Kidney (tissue), 14 donors: ENCODE results near the gene MEX3B. TPM values are rescaled to one million over a fixed set of nuclear protein-coding genes. Genes with fewer than 3 reads are reported as not detected.

Experiments
- DNase-seq, 5 donors: peaks; one replicate each; pipeline ENCODE4 v3.0.0-alpha.2; 2013 to 2020
- FAIRE-seq: peaks from 2 replicates; lab custom pipeline; 2012; peaks lifted over from hg19 to GRCh38; lab: Jason Lieb, UNC
- H3K27ac ChIP-seq, 2 donors: one replicate each; pipeline ENCODE4 v1.7.0; 2013; ENCODE audit warnings: low read depth in 2 of 2, low read length in 2 of 2, inconsistent platforms in 1 of 2
- H3K27me3 ChIP-seq: one replicate; pipeline ENCODE4 v1.7.1; 2013; ENCODE audit warnings: low read length, inconsistent platforms; ENCODE audit not compliant: control insufficient read depth, insufficient read depth
- H3K36me3 ChIP-seq, 3 donors: one replicate each; pipeline versions ENCODE4 v1.7.0 to v1.7.1; 2013; ENCODE audit warnings: low read length in 3 of 3, control low read depth in 1 of 3, inconsistent platforms in 1 of 3; ENCODE audit not compliant: insufficient read depth in 3 of 3, control insufficient read depth in 2 of 3
- H3K4me1 ChIP-seq, 3 donors: one replicate each; pipeline versions ENCODE4 v1.7.0 to v1.7.1; 2013; ENCODE audit warnings: low read length in 3 of 3, inconsistent platforms in 1 of 3, low read depth in 1 of 3; ENCODE audit not compliant: control insufficient read depth in 2 of 3, insufficient read depth in 2 of 3
- H3K4me3 ChIP-seq, 3 donors: one replicate each; pipeline versions ENCODE4 v1.7.0 to v1.8.1; 2013; ENCODE audit warnings: low read length in 3 of 3, control low read depth in 1 of 3, inconsistent platforms in 1 of 3
- H3K9ac ChIP-seq, 3 donors: one replicate each; pipeline versions ENCODE4 v1.7.0 to v1.7.1; 2013; ENCODE audit warnings: low read length in 3 of 3, control low read depth in 1 of 3, inconsistent platforms in 1 of 3
- H3K9me3 ChIP-seq, 3 donors: one replicate each; pipeline versions ENCODE4 v1.7.0 to v1.7.1; 2013; ENCODE audit warnings: low read length in 3 of 3, control low read depth in 1 of 3, inconsistent platforms in 1 of 3; ENCODE audit not compliant: control insufficient read depth in 2 of 3, insufficient read depth in 1 of 3
- intact Hi-C: fragments of 100-400 bp; cut with DNase I; formaldehyde crosslinking; loops from one replicate; pipeline ENCODE4 v1.11.1; 2022
- polyA plus RNA-seq: library from polyadenylated mRNA; stranded (reverse); fragments of 350-450 nt; fragmentation: Illumina TruSeq; extraction: RNeasy Lipid Tissue Mini Kit (QIAGEN cat#74804); gene quantifications from one replicate; pipeline ENCODE4 v1.2.3, GENCODE V29; 2014; ENCODE audit warnings: low read depth, low replicate concordance; ENCODE audit not compliant: insufficient read depth
- total RNA-seq: library from RNA; stranded (reverse); fragmentation: NEBNext Ultra II Directional; extraction: Animal tissue kit (Norgen Biotek cat#: 25700); gene quantifications from one replicate; pipeline ENCODE4 v1.2.1, GENCODE V29; 2021
- TF ChIP-seq, protein P1 (sequence below): IDR thresholded peaks from 3 replicates; pipeline ENCODE4 v1.5.1; 2012; ENCODE audit warnings: mild to moderate bottlenecking, moderate library complexity, borderline replicate concordance; ENCODE audit not compliant: insufficient read depth; ENCODE audit errors: extremely low read depth
- donor health status: control.
- donor health status: control.
- donor health status: control.
- donor health status: control.
- donor health status: control.
- donor health status: DM: yes; HTN: yes; CAD: no.
- donor health status: Normal renal cell carcinoma (clear cell type).

Gene MEX3B
- total and polyA plus RNA-seq, 2 donors from 2014 or later, result 0.28 to 0.91 TPM

DNA sequence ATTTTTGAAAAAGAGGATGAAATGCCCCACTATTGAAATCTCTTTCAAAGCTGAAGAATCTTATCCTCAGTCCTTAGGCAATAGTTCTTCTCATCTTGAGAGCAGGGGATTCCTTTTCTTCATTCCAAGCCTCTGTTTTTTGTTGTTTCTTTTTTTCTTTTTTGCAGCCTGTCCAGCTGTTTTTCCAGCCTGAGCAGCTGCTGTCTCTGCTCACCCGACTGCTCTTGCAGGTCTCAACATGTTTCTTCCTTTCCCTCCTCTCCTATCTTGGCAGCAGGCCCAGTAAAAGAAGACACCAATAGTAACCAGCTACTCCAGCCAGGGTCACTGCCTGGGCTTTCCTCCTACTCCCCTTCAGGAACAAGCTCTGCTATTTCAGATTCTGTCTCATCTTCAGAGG lies 23.8 kb downstream of the MEX3B start:
- H3K9me3 ChIP-seq, result no peaks in the 10 kb centered on the region
- FAIRE-seq, result no peak
- no peaks in the 10 kb centered on the region for H3K4me1 ChIP-seq
- intact Hi-C loops, result no loop called here
- DNase-seq, result peak in 4 of 5 donors; percentile 34 to 81 (median 42)
- H3K27ac ChIP-seq, result no peak overlapping the region
- TF ChIP-seq, protein P1, sequence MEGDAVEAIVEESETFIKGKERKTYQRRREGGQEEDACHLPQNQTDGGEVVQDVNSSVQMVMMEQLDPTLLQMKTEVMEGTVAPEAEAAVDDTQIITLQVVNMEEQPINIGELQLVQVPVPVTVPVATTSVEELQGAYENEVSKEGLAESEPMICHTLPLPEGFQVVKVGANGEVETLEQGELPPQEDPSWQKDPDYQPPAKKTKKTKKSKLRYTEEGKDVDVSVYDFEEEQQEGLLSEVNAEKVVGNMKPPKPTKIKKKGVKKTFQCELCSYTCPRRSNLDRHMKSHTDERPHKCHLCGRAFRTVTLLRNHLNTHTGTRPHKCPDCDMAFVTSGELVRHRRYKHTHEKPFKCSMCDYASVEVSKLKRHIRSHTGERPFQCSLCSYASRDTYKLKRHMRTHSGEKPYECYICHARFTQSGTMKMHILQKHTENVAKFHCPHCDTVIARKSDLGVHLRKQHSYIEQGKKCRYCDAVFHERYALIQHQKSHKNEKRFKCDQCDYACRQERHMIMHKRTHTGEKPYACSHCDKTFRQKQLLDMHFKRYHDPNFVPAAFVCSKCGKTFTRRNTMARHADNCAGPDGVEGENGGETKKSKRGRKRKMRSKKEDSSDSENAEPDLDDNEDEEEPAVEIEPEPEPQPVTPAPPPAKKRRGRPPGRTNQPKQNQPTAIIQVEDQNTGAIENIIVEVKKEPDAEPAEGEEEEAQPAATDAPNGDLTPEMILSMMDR, result no peak
- no peaks in the 10 kb centered on the region for H3K36me3 ChIP-seq
- H3K27me3 ChIP-seq, result no peaks in the 10 kb centered on the region
- no peak overlapping the region for H3K4me3 ChIP-seq
- H3K9ac ChIP-seq, result no peak overlapping the region

- TF ChIP-seq, protein P1, result no peak
- Histone ChIP-seq H3K4me3 (no peak overlapping the region), H3K9ac (no peak overlapping the region), H3K27me3 (no peaks in the 10 kb centered on the region), H3K4me1 (no peaks in the 10 kb centered on the region), H3K36me3 (no peaks in the 10 kb centered on the region), H3K27ac (no peak overlapping the region), H3K9me3 (no peaks in the 10 kb centered on the region)
- intact Hi-C loops, result no loop called here
- FAIRE-seq (no peak), DNase-seq (no peak)
Observed at GRCh38 chr15:82020625-82021394, 25.0 kb downstream of the MEX3B start.

GRCh38 chr15:82018201-82018600 lies 27.6 kb downstream of the MEX3B start:
- no peak for FAIRE-seq

More at GRCh38 chr15:82018201-82018600, 27.6 kb downstream of the MEX3B start:
- no peaks in the 10 kb centered on the region for H3K36me3 ChIP-seq
- no peak for DNase-seq
- no peak overlapping the region for H3K4me3 ChIP-seq
- no peak overlapping the region for H3K9ac ChIP-seq
- intact Hi-C loops, result no loop called here
- TF ChIP-seq, protein P1, result no peak
- H3K4me1 ChIP-seq, result no peaks in the 10 kb centered on the region
- no peak overlapping the region for H3K27ac ChIP-seq
- no peaks in the 10 kb centered on the region for H3K27me3 ChIP-seq
- no peaks in the 10 kb centered on the region for H3K9me3 ChIP-seq
